Mucosa of stomach (tissue), 1 donor: ENCODE measurements around the gene NUDT6.

ENCODE experiments used
- H3K27me3 ChIP-seq: one replicate; pipeline ENCODE4 v1.7.0; 2013; ENCODE audit warnings: mild to moderate bottlenecking, low read length; ENCODE audit not compliant: control insufficient read depth, insufficient read depth
- H3K36me3 ChIP-seq: one replicate; pipeline ENCODE4 v1.7.0; 2013; ENCODE audit warnings: low read length; ENCODE audit not compliant: control insufficient read depth, insufficient read depth
- H3K4me1 ChIP-seq: one replicate; pipeline ENCODE4 v1.7.0; 2013; ENCODE audit warnings: mild to moderate bottlenecking, low read length; ENCODE audit not compliant: control insufficient read depth, insufficient read depth
- H3K4me3 ChIP-seq: one replicate; pipeline ENCODE4 v1.7.0; 2013; ENCODE audit warnings: low read length
- H3K9ac ChIP-seq: one replicate; pipeline ENCODE4 v1.7.0; 2013; ENCODE audit warnings: mild to moderate bottlenecking, low read length, moderate library complexity
- H3K9me3 ChIP-seq: one replicate; pipeline ENCODE4 v1.7.0; 2013; ENCODE audit warnings: mild to moderate bottlenecking, low read length, moderate library complexity; ENCODE audit not compliant: control insufficient read depth
- donor health status: Pancreatic carcinoma.

Gene NUDT6

GRCh38 chr4:122911588-122911987, 10.8 kb downstream of the NUDT6 start:
- no peaks in the 10 kb centered on the region for H3K9me3 ChIP-seq
- H3K4me1 ChIP-seq: no peaks in the 10 kb centered on the region
- no peaks in the 10 kb centered on the region for H3K36me3 ChIP-seq
- H3K9ac ChIP-seq: no peak overlapping the region
- no peak overlapping the region for H3K4me3 ChIP-seq
- no peaks in the 10 kb centered on the region for H3K27me3 ChIP-seq

GRCh38 chr4:122909683-122910082, 12.7 kb downstream of the NUDT6 start:
- H3K27me3 ChIP-seq: no peaks in the 10 kb centered on the region
- no peaks in the 10 kb centered on the region for H3K36me3 ChIP-seq
- no peaks in the 10 kb centered on the region for H3K9me3 ChIP-seq
- H3K4me3 ChIP-seq: no peak overlapping the region
- H3K9ac ChIP-seq: no peak overlapping the region
- H3K4me1 ChIP-seq: no peaks in the 10 kb centered on the region

GRCh38 chr4:122908223-122908622, 14.2 kb downstream of the NUDT6 start:
- Histone ChIP-seq H3K4me3 (no peak overlapping the region), H3K9me3 (no peaks in the 10 kb centered on the region), H3K36me3 (no peaks in the 10 kb centered on the region), H3K27me3 (no peaks in the 10 kb centered on the region), H3K4me1 (no peaks in the 10 kb centered on the region), H3K9ac (no peak overlapping the region)

GRCh38 chr4:122906859-122907305, 15.5 kb downstream of the NUDT6 start:
- Histone ChIP-seq H3K4me3 (no peak overlapping the region), H3K4me1 (no peaks in the 10 kb centered on the region), H3K9ac (no peak overlapping the region), H3K27me3 (no peaks in the 10 kb centered on the region), H3K36me3 (no peaks in the 10 kb centered on the region), H3K9me3 (no peaks in the 10 kb centered on the region)

GRCh38 chr4:122903766-122904288, 18.6 kb downstream of the NUDT6 start:
- Histone ChIP-seq H3K36me3 (no peaks in the 10 kb centered on the region), H3K9ac (no peak overlapping the region), H3K27me3 (no peaks in the 10 kb centered on the region), H3K9me3 (no peaks in the 10 kb centered on the region), H3K4me1 (no peaks in the 10 kb centered on the region), H3K4me3 (no peak overlapping the region)

GRCh38 chr4:122901247-122902010, 21.0 kb downstream of the NUDT6 start:
- Histone ChIP-seq H3K9ac (no peak overlapping the region), H3K27me3 (no peaks in the 10 kb centered on the region), H3K9me3 (no peaks in the 10 kb centered on the region), H3K4me3 (no peak overlapping the region), H3K4me1 (no peaks in the 10 kb centered on the region), H3K36me3 (no peaks in the 10 kb centered on the region)

- H3K36me3 ChIP-seq: no peaks in the 10 kb centered on the region
- no peaks in the 10 kb centered on the region for H3K9me3 ChIP-seq
- no peaks in the 10 kb centered on the region for H3K27me3 ChIP-seq
- H3K9ac ChIP-seq: no peak overlapping the region
- H3K4me3 ChIP-seq: no peak overlapping the region
- H3K4me1 ChIP-seq: no peaks in the 10 kb centered on the region
Measured at GRCh38 chr4:122900314-122900713, 22.1 kb downstream of the NUDT6 start.

- H3K9me3 ChIP-seq: no peaks in the 10 kb centered on the region
- no peaks in the 10 kb centered on the region for H3K36me3 ChIP-seq
- no peak overlapping the region for H3K4me3 ChIP-seq
- no peak overlapping the region for H3K9ac ChIP-seq
- H3K4me1 ChIP-seq: no peaks in the 10 kb centered on the region
- no peaks in the 10 kb centered on the region for H3K27me3 ChIP-seq
Measured at GRCh38 chr4:122899682-122900081, 22.7 kb downstream of the NUDT6 start.

GRCh38 chr4:122898370-122899150, 23.8 kb downstream of the NUDT6 start:
- Histone ChIP-seq H3K36me3 (no peaks in the 10 kb centered on the region), H3K9ac (no peak overlapping the region), H3K4me1 (no peaks in the 10 kb centered on the region), H3K27me3 (no peaks in the 10 kb centered on the region), H3K9me3 (no peaks in the 10 kb centered on the region), H3K4me3 (no peak overlapping the region)

- Histone ChIP-seq H3K9me3 (no peaks in the 10 kb centered on the region), H3K4me1 (no peaks in the 10 kb centered on the region), H3K9ac (no peak overlapping the region), H3K27me3 (no peaks in the 10 kb centered on the region), H3K4me3 (no peak overlapping the region), H3K36me3 (no peaks in the 10 kb centered on the region)
Measured at GRCh38 chr4:122896270-122896669, 26.1 kb downstream of the NUDT6 start.

- Histone ChIP-seq H3K36me3 (no peaks in the 10 kb centered on the region), H3K27me3 (no peaks in the 10 kb centered on the region), H3K9me3 (no peaks in the 10 kb centered on the region), H3K9ac (no peak overlapping the region), H3K4me1 (no peaks in the 10 kb centered on the region), H3K4me3 (no peak overlapping the region)
Measured at GRCh38 chr4:122895336-122895995, 26.9 kb downstream of the NUDT6 start.

GRCh38 chr4:122894827-122895226, 27.6 kb downstream of the NUDT6 start:
- H3K4me1 ChIP-seq: no peaks in the 10 kb centered on the region
- no peaks in the 10 kb centered on the region for H3K36me3 ChIP-seq
- no peak overlapping the region for H3K9ac ChIP-seq
- no peaks in the 10 kb centered on the region for H3K27me3 ChIP-seq
- no peak overlapping the region for H3K4me3 ChIP-seq
- no peaks in the 10 kb centered on the region for H3K9me3 ChIP-seq
